GM12865 (cell line): ENCODE results near the gene SP1.
A peak's percentile ranks its signal among the peaks of the same experiment; 100 is the strongest.
"Not testable (repeated sequence)": the region's sequence is repeated elsewhere in the genome, so short reads cannot be mapped to it uniquely, and the experiment has no call there.

Experiments
- DNase-seq: peaks from one replicate; pipeline ENCODE4 v3.0.0; 2010; ENCODE audit warnings: low read depth
- H3K4me3 ChIP-seq: 2 replicates; pipeline ENCODE4 v1.5.1; 2011; ENCODE audit warnings: mild to moderate bottlenecking, low read depth, low read length, control low read depth
- CTCF ChIP-seq: IDR thresholded peaks from 2 replicates; pipeline ENCODE4 v1.5.1; 2011; ENCODE audit warnings: low read length, control low read depth, low read depth, inconsistent platforms; ENCODE audit not compliant: insufficient read depth; ENCODE audit errors: missing control alignments

The SP1 gene

GRCh38 chr12:53378724-53379388 lies 1.1 kb upstream of the SP1 start:
- no peak for DNase-seq
- TF ChIP-seq CTCF = no peak
- peak overlapping the region; percentile 53 for H3K4me3 ChIP-seq

- no peak for TF ChIP-seq CTCF
- H3K4me3 ChIP-seq = peak overlapping the region; percentile 53
- peak; percentile 100 for DNase-seq
Measured at GRCh38 chr12:53379389-53380103, 430 bp upstream of the SP1 start.

GRCh38 chr12:53380794-53381730 lies 1.1 kb downstream of the SP1 start:
- no peak for DNase-seq
- TF ChIP-seq CTCF = no peak
- peak overlapping the region; percentile 72 for H3K4me3 ChIP-seq

GRCh38 chr12:53381731-53382630 lies 2.0 kb downstream of the SP1 start:
- peak overlapping the region; percentile 72 for H3K4me3 ChIP-seq
- DNase-seq = peak; percentile 85
- TF ChIP-seq CTCF = peak; percentile 64

- DNase-seq = no peak
- no peak for TF ChIP-seq CTCF
- peak overlapping the region; percentile 6 for H3K4me3 ChIP-seq
Measured at GRCh38 chr12:53383258-53383657, 3.3 kb downstream of the SP1 start.

GRCh38 chr12:53386381-53386780 lies 6.4 kb downstream of the SP1 start:
- not testable (repeated sequence) for DNase-seq, H3K4me3 ChIP-seq
